ENCODE data around the gene LCTL. TPM values are rescaled to one million over a fixed set of nuclear protein-coding genes. Genes with fewer than 3 reads are reported as not detected.

LCTL gene
- total RNA-seq, 1 experiment from 2014 or later, result not detected

DNA sequence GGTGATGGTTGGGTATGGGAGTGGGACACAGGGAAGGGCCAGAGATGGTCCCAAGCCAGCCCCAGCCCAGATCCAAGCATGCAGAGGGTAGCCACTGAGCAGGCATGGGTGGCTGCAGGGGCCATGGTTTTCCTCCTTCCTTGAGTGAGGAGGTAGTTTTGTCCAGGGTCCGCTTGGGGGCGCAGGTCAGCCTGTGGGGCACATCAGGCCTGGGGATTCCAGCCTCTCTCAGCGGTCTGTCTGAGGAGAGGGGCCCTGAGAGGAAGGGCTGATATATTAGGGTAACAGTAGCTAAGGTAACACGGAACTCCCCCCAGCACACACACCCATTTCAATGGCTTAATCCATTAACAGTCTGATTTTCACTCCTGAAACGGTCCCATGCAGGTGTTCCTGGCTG, 22.7 kb upstream of the LCTL start:
- no TSS peak for BruUV-seq (replicated peaks)
- no peak overlapping the region for H3K4me3 ChIP-seq (ENCODE audit: low read depth in 2 of 2, low read length in 2 of 2)
- no peaks in the 10 kb centered on the region for H3K4me1 ChIP-seq (ENCODE audit: control insufficient read depth, insufficient read depth, low read length)
- ATAC-seq (no peak), DNase-seq (ENCODE audit: low read depth, low spot score) (no peak)
- H3K9me3 ChIP-seq (ENCODE audit: control insufficient read depth, insufficient read depth, low read depth, low read length), result no peaks in the 10 kb centered on the region
- intact Hi-C loops (cut with micrococcal nuclease; ENCODE audit: unreplicated experiment), result no loop called here
- no peak overlapping the region for H3K27ac ChIP-seq (ENCODE audit: low read length)
- CTCF ChIA-PET, result interaction anchor here (0.6 kb wide), 1 partner anchor 266 kb away, joined by 9 read pairs; no protein-coding TSS in a partner anchor
- TF ChIP-seq SIN3A (IDR thresholded peaks at IDR 0.05; ENCODE audit: borderline replicate concordance, insufficient read depth, low read depth, low read length), result no peak
- TF ChIP-seq, protein P1, sequence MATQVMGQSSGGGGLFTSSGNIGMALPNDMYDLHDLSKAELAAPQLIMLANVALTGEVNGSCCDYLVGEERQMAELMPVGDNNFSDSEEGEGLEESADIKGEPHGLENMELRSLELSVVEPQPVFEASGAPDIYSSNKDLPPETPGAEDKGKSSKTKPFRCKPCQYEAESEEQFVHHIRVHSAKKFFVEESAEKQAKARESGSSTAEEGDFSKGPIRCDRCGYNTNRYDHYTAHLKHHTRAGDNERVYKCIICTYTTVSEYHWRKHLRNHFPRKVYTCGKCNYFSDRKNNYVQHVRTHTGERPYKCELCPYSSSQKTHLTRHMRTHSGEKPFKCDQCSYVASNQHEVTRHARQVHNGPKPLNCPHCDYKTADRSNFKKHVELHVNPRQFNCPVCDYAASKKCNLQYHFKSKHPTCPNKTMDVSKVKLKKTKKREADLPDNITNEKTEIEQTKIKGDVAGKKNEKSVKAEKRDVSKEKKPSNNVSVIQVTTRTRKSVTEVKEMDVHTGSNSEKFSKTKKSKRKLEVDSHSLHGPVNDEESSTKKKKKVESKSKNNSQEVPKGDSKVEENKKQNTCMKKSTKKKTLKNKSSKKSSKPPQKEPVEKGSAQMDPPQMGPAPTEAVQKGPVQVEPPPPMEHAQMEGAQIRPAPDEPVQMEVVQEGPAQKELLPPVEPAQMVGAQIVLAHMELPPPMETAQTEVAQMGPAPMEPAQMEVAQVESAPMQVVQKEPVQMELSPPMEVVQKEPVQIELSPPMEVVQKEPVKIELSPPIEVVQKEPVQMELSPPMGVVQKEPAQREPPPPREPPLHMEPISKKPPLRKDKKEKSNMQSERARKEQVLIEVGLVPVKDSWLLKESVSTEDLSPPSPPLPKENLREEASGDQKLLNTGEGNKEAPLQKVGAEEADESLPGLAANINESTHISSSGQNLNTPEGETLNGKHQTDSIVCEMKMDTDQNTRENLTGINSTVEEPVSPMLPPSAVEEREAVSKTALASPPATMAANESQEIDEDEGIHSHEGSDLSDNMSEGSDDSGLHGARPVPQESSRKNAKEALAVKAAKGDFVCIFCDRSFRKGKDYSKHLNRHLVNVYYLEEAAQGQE (IDR thresholded peaks at IDR 0.05; ENCODE audit: insufficient read depth in 1 of 2, low read depth in 2 of 2, low read length in 1 of 2), result no peak
- TF ChIP-seq, protein P2, sequence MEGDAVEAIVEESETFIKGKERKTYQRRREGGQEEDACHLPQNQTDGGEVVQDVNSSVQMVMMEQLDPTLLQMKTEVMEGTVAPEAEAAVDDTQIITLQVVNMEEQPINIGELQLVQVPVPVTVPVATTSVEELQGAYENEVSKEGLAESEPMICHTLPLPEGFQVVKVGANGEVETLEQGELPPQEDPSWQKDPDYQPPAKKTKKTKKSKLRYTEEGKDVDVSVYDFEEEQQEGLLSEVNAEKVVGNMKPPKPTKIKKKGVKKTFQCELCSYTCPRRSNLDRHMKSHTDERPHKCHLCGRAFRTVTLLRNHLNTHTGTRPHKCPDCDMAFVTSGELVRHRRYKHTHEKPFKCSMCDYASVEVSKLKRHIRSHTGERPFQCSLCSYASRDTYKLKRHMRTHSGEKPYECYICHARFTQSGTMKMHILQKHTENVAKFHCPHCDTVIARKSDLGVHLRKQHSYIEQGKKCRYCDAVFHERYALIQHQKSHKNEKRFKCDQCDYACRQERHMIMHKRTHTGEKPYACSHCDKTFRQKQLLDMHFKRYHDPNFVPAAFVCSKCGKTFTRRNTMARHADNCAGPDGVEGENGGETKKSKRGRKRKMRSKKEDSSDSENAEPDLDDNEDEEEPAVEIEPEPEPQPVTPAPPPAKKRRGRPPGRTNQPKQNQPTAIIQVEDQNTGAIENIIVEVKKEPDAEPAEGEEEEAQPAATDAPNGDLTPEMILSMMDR (IDR thresholded peaks at IDR 0.05), result no peak; the same call in 1 of the 2 replicates
- TF ChIP-seq POLR2AphosphoS5 (IDR thresholded peaks at IDR 0.05; ENCODE audit: low read depth, low read length), result no peak
- TF ChIP-seq TCF7L2 (IDR thresholded peaks at IDR 0.05; ENCODE audit: low read depth, low read length), result no peak
- no peaks in the 10 kb centered on the region for H3K27me3 ChIP-seq (ENCODE audit: control insufficient read depth, insufficient read depth, low read length)
- no peaks in the 10 kb centered on the region for H3K36me3 ChIP-seq (ENCODE audit: control insufficient read depth, insufficient read depth, low read length)
- POLR2A ChIA-PET, result no interaction called here
- in situ Hi-C loops (cut with HindIII; ENCODE audit: low pct_unique_long_range_greater_than_20kb, low sequenced_read_pairs), result no loop called here

DNA sequence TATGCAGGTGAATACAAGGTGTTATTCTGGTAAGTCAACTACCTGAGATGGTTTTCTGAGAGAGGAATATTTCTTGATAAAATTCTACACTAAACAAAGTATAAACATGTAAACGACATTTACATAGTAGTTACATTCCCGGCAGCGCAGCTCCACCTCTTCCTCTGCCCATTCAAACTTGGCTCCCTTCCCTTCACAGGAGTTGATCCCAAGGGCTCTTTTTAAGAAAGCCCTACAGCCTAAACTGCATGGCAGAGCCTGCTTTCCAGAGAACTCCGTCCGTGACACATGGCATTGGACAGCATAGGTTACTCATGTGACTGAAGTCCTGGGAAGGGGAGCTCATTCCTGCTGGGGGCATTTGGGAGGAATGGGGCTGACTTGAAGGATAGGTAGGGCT, 22.0 kb upstream of the LCTL start:
- H3K4me1 ChIP-seq (ENCODE audit: control insufficient read depth, insufficient read depth, low read length), result no peaks in the 10 kb centered on the region
- BruUV-seq (replicated peaks), result no TSS peak
- no peaks in the 10 kb centered on the region for H3K9me3 ChIP-seq (ENCODE audit: control insufficient read depth, insufficient read depth, low read depth, low read length)
- ChIA-PET CTCF (interaction anchor here (0.6 kb wide), 2 partner anchors 15 to 267 kb away, joined by 7 to 9 read pairs; no protein-coding TSS in a partner anchor), POLR2A (interaction anchor here (0.6 to 0.7 kb wide), 2 partner anchors 9 to 127 kb away, joined by 4 to 15 read pairs; no protein-coding TSS in a partner anchor)
- ATAC-seq, result no peak
- in situ Hi-C loops (cut with HindIII; ENCODE audit: low pct_unique_long_range_greater_than_20kb, low sequenced_read_pairs) (no loop called here), intact Hi-C loops (cut with micrococcal nuclease; ENCODE audit: unreplicated experiment) (no loop called here)
- H3K36me3 ChIP-seq (ENCODE audit: control insufficient read depth, insufficient read depth, low read length), result no peaks in the 10 kb centered on the region
- H3K27me3 ChIP-seq (ENCODE audit: control insufficient read depth, insufficient read depth, low read length), result no peaks in the 10 kb centered on the region
- no peak overlapping the region for H3K4me3 ChIP-seq (ENCODE audit: low read depth in 2 of 2, low read length in 2 of 2)
- TF ChIP-seq TCF7L2 (IDR thresholded peaks at IDR 0.05; ENCODE audit: low read depth, low read length) (no peak), SIN3A (IDR thresholded peaks at IDR 0.05; ENCODE audit: borderline replicate concordance, insufficient read depth, low read depth, low read length) (no peak), POLR2AphosphoS5 (IDR thresholded peaks at IDR 0.05; ENCODE audit: low read depth, low read length) (no peak)
- TF ChIP-seq, protein P1 (IDR thresholded peaks at IDR 0.05; ENCODE audit: insufficient read depth in 1 of 2, low read depth in 2 of 2, low read length in 1 of 2), result no peak
- TF ChIP-seq, protein P2 (IDR thresholded peaks at IDR 0.05), result no peak
- no peak for DNase-seq (ENCODE audit: low read depth, low spot score)
- no peak overlapping the region for H3K27ac ChIP-seq (ENCODE audit: low read length)
